ENCODE measurements around the gene PRR30.

- TF ChIP-seq CTCF (IDR thresholded peaks at IDR 0.05) (no peak), POLR2A (IDR thresholded peaks at IDR 0.05) (no peak)
Measured at GRCh38 chr2:27100036-27100435, 39.2 kb downstream of the PRR30 start.

All from stomach (tissue), 4 donors.